GM23338 (cell line): ENCODE data around the gene SMC5. TPM values are rescaled to one million over a fixed set of nuclear protein-coding genes. Genes with fewer than 3 reads are reported as not detected.

Experiments
- ATAC-seq: fragments of 200-7000 bp; cut with Tn5 transposase; 3 replicates; pipeline ENCODE4 v1.9.1; 2020
- DNase-seq: peaks from one replicate; pipeline ENCODE4 v3.0.0-alpha.2; 2015; ENCODE audit warnings: low spot score
- H2AFZ ChIP-seq: fragments of 200-600 bp; sonication (generic); 2 replicates; pipeline ENCODE4 v1.8.0; 2016; ENCODE audit warnings: antibody characterized with exemption, mild to moderate bottlenecking, moderate library complexity
- H3F3A ChIP-seq: fragments of 200-600 bp; sonication (generic); replicated peaks from 2 replicates; pipeline ENCODE4 v1.8.0; 2017; ENCODE audit warnings: antibody characterized with exemption, mixed run types, low read depth
- H3K27ac ChIP-seq: fragments of 200-600 bp; sonication (generic); 2 replicates; pipeline ENCODE4 v1.6.1; 2016; ENCODE audit warnings: low read depth
- H3K27me3 ChIP-seq: fragments of 200-600 bp; sonication (generic); 2 replicates; pipeline ENCODE4 v1.8.0; 2016; ENCODE audit warnings: mild to moderate bottlenecking, mixed run types, moderate library complexity; ENCODE audit not compliant: insufficient read depth
- H3K36me3 ChIP-seq: fragments of 200-600 bp; sonication (generic); 2 replicates; pipeline ENCODE4 v1.8.0; 2016; ENCODE audit warnings: mild to moderate bottlenecking; ENCODE audit not compliant: insufficient read depth
- H3K4me1 ChIP-seq: fragments of 200-600 bp; sonication (generic); 2 replicates; pipeline ENCODE4 v1.8.0; 2016; ENCODE audit warnings: mild to moderate bottlenecking, moderate library complexity; ENCODE audit not compliant: insufficient read depth
- H3K4me2 ChIP-seq: fragments of 200-600 bp; sonication (generic); 2 replicates; pipeline ENCODE4 v1.7.1; 2017; ENCODE audit warnings: mixed run types
- H3K4me3 ChIP-seq: fragments of 200-600 bp; sonication (generic); 2 replicates; pipeline ENCODE4 v1.6.1; 2016; ENCODE audit warnings: mixed run types
- H3K79me2 ChIP-seq: fragments of 200-600 bp; sonication (generic); replicated peaks from 2 replicates; pipeline ENCODE4 v1.8.0; 2017; ENCODE audit warnings: mild to moderate bottlenecking; ENCODE audit not compliant: insufficient read depth
- H3K9me2 ChIP-seq: fragments of 200-600 bp; sonication (generic); 2 replicates; pipeline ENCODE4 v1.8.0; 2017; ENCODE audit not compliant: insufficient read depth
- H4K20me1 ChIP-seq: fragments of 200-600 bp; sonication (generic); replicated peaks from 2 replicates; pipeline ENCODE4 v1.8.0; 2017; ENCODE audit warnings: mild to moderate bottlenecking; ENCODE audit not compliant: insufficient read depth
- H3K27ac Mint-ChIP-seq: 2 replicates; pipeline ENCODE4 v1.8.0; 2020; ENCODE audit warnings: inconsistent platforms, mild to moderate bottlenecking, moderate library complexity, mixed read lengths
- H3K27me3 Mint-ChIP-seq: 3 replicates; pipeline ENCODE4 v1.8.0; 2022; ENCODE audit warnings: low read depth, mild to moderate bottlenecking, moderate library complexity, mixed read lengths, inconsistent platforms; ENCODE audit not compliant: insufficient read depth, poor library complexity
- H3K36me3 Mint-ChIP-seq: 3 replicates; pipeline ENCODE4 v1.8.0; 2021; ENCODE audit warnings: low read depth, mild to moderate bottlenecking, inconsistent platforms, moderate library complexity, mixed read lengths
- H3K4me1 Mint-ChIP-seq: 3 replicates; pipeline ENCODE4 v1.8.0; 2020; ENCODE audit warnings: mild to moderate bottlenecking, inconsistent platforms, mixed read lengths
- H3K4me3 Mint-ChIP-seq: 3 replicates; pipeline ENCODE4 v1.8.0; 2021; ENCODE audit warnings: moderate library complexity, mild to moderate bottlenecking, inconsistent platforms, mixed read lengths
- H3K9me3 Mint-ChIP-seq: 3 replicates; pipeline ENCODE4 v1.8.0; 2020; ENCODE audit warnings: moderate library complexity, mild to moderate bottlenecking, inconsistent platforms, mixed read lengths
- JUNB ChIP-seq: IDR thresholded peaks from one replicate; pipeline ENCODE4 v1.6.1; 2016; ENCODE audit warnings: antibody characterized with exemption; ENCODE audit not compliant: unreplicated experiment
- NANOG ChIP-seq: IDR thresholded peaks from 2 replicates; pipeline ENCODE4 v1.6.1; 2016; ENCODE audit warnings: antibody characterized with exemption, borderline replicate concordance
- POLR2AphosphoS5 ChIP-seq: IDR thresholded peaks from 2 replicates; pipeline ENCODE4 v1.6.1; 2016; ENCODE audit warnings: antibody characterized with exemption, low read depth
- STAT1 ChIP-seq: IDR thresholded peaks from one replicate; pipeline ENCODE4 v1.6.1; 2016; ENCODE audit warnings: antibody characterized with exemption; ENCODE audit not compliant: unreplicated experiment
- polyA plus RNA-seq: library from polyadenylated mRNA; unstranded; fragments of >200 nt; fragmentation: Nextera tagmentation; extraction: Ambion mirVana; gene quantifications from 2 replicates; pipeline ENCODE4 v1.2.1, GENCODE V29; 2016
- total RNA-seq: library from RNA; depleted of rRNA; stranded (reverse); fragments of >200 nt; shearing (Covaris generic); gene quantifications from 2 replicates; pipeline ENCODE4 v1.2.3, GENCODE V29; 2014
- TF ChIP-seq, protein P1 (sequence below), 2 experiments: fragments of 200-600 bp in 1 of 2; sonication (generic) in 1 of 2; conservative IDR thresholded peaks; 2 replicates each; pipeline versions ENCODE4 v1.5.1 to v1.6.1; 2016 to 2017; ENCODE audit warnings: antibody characterized with exemption in 2 of 2, low read depth in 2 of 2, mild to moderate bottlenecking in 2 of 2, moderate library complexity in 1 of 2
- TF ChIP-seq, protein P2 (sequence below): IDR thresholded peaks from one replicate; pipeline ENCODE4 v1.6.1; 2018; ENCODE audit warnings: antibody characterized with exemption; ENCODE audit not compliant: unreplicated experiment

The SMC5 gene
- total and polyA plus RNA-seq, 2 experiments from 2014 or later = 27.9 to 29.0 TPM

GRCh38 chr9:70260606-70261005 lies 1.8 kb downstream of the SMC5 start (continued):
- TF ChIP-seq, protein P1, sequence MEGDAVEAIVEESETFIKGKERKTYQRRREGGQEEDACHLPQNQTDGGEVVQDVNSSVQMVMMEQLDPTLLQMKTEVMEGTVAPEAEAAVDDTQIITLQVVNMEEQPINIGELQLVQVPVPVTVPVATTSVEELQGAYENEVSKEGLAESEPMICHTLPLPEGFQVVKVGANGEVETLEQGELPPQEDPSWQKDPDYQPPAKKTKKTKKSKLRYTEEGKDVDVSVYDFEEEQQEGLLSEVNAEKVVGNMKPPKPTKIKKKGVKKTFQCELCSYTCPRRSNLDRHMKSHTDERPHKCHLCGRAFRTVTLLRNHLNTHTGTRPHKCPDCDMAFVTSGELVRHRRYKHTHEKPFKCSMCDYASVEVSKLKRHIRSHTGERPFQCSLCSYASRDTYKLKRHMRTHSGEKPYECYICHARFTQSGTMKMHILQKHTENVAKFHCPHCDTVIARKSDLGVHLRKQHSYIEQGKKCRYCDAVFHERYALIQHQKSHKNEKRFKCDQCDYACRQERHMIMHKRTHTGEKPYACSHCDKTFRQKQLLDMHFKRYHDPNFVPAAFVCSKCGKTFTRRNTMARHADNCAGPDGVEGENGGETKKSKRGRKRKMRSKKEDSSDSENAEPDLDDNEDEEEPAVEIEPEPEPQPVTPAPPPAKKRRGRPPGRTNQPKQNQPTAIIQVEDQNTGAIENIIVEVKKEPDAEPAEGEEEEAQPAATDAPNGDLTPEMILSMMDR (conservative IDR thresholded peaks at IDR 0.05; ENCODE audit: low read depth in 2 of 2) = no peak
- TF ChIP-seq NANOG = no peak

DNA sequence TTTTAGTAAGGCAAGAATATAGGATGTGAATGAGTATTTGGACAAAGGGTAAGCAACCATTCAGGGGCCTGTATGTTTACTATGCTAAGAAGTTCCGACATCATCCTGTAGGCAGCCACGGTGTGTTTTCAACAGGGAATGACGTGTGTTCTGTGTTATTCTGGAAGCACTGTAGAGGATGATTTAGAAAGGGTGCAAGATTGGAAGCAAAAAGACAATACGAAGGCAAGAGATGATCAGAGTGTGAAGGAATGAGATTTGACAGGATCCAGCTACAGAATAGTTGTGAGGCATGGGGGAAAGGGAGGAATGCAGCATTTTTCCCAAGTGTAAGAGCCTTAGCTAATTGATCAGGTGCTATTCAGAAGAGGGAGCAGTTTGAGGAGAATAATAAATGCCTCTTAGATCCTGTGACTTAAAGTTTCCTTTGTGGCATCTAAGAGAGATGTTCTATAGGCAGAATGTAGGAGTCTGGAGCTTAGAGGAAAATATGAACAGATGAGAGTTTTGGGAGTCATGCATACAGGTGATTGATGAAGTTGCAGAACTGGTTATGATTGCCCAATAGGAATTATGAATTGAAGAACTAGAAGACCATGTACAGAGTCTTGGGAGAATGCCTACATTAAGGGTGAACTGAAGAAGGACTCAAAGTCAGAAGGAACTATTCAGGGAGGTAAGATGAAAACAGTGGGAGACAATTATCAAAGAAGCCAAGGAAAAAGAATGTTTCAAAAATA lies 2.5 kb downstream of the SMC5 start:
- H3K4me3 Mint-ChIP-seq = no peak overlapping the region
- peak overlapping the region; percentile 21; the same call in 1 of the 2 replicates for H3K27ac Mint-ChIP-seq
- no peaks in the 10 kb centered on the region for H3K9me3 Mint-ChIP-seq
- no peak for DNase-seq
- Histone ChIP-seq H3K79me2 (peaks cover 56% of the 10 kb centered on the region), H3K27me3 (no peaks in the 10 kb centered on the region), H3K4me2 (peak overlapping the region; percentile 52; the same call in 1 of the 2 replicates), H3K4me3 (0 out of 2 replicates have a peak overlapping the region, but pooled peaks have one; percentile 95), H3K9me2 (no peaks in the 10 kb centered on the region), H2AFZ (no peak overlapping the region), H3F3A (no peaks in the 10 kb centered on the region), H4K20me1 (peaks cover 16% of the 10 kb centered on the region), H3K4me1 (peaks cover 33% of the 10 kb centered on the region), H3K36me3 (peaks cover 23% of the 10 kb centered on the region), H3K27ac (no peak overlapping the region)
- peaks cover 44% of the 10 kb centered on the region for H3K4me1 Mint-ChIP-seq
- peaks cover 39% of the 10 kb centered on the region for H3K36me3 Mint-ChIP-seq
- H3K27me3 Mint-ChIP-seq = no peaks in the 10 kb centered on the region
- TF ChIP-seq POLR2AphosphoS5 (no peak), STAT1 (no peak)
- no peak for ATAC-seq

- Histone ChIP-seq H3K36me3 (peaks cover 23% of the 10 kb centered on the region), H3K79me2 (peaks cover 57% of the 10 kb centered on the region), H2AFZ (no peak overlapping the region), H3K4me1 (peaks cover 31% of the 10 kb centered on the region), H3F3A (no peaks in the 10 kb centered on the region), H4K20me1 (peaks cover 16% of the 10 kb centered on the region), H3K9me2 (no peaks in the 10 kb centered on the region), H3K4me3 (no peak overlapping the region), H3K27me3 (no peaks in the 10 kb centered on the region), H3K27ac (no peak overlapping the region), H3K4me2 (no peak overlapping the region)
- Mint-ChIP-seq H3K27me3 (no peaks in the 10 kb centered on the region), H3K36me3 (peaks cover 39% of the 10 kb centered on the region), H3K4me3 (no peak overlapping the region), H3K27ac (no peak overlapping the region), H3K9me3 (no peaks in the 10 kb centered on the region), H3K4me1 (peaks cover 38% of the 10 kb centered on the region)
- DNase-seq (no peak), ATAC-seq (no peak)
- TF ChIP-seq NANOG (no peak), JUNB (no peak), STAT1 (no peak)
- TF ChIP-seq, protein P2, sequence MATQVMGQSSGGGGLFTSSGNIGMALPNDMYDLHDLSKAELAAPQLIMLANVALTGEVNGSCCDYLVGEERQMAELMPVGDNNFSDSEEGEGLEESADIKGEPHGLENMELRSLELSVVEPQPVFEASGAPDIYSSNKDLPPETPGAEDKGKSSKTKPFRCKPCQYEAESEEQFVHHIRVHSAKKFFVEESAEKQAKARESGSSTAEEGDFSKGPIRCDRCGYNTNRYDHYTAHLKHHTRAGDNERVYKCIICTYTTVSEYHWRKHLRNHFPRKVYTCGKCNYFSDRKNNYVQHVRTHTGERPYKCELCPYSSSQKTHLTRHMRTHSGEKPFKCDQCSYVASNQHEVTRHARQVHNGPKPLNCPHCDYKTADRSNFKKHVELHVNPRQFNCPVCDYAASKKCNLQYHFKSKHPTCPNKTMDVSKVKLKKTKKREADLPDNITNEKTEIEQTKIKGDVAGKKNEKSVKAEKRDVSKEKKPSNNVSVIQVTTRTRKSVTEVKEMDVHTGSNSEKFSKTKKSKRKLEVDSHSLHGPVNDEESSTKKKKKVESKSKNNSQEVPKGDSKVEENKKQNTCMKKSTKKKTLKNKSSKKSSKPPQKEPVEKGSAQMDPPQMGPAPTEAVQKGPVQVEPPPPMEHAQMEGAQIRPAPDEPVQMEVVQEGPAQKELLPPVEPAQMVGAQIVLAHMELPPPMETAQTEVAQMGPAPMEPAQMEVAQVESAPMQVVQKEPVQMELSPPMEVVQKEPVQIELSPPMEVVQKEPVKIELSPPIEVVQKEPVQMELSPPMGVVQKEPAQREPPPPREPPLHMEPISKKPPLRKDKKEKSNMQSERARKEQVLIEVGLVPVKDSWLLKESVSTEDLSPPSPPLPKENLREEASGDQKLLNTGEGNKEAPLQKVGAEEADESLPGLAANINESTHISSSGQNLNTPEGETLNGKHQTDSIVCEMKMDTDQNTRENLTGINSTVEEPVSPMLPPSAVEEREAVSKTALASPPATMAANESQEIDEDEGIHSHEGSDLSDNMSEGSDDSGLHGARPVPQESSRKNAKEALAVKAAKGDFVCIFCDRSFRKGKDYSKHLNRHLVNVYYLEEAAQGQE = no peak
- TF ChIP-seq, protein P1 (conservative IDR thresholded peaks at IDR 0.05; ENCODE audit: low read depth in 2 of 2) = no peak
These were observed 3.6 kb downstream of the SMC5 start for GRCh38 chr9:70262366-70262765.
